Measurements from ENCODE around the gene FLNB.

Gene FLNB

GRCh38 chr3:57967590-57967989 is 40.6 kb upstream of the FLNB start:
- no peak for TF ChIP-seq CTCF (IDR thresholded peaks at IDR 0.05; ENCODE audit: unreplicated experiment in 3 of 3)
- Mint-ChIP-seq H3K36me3 (ENCODE audit: low read depth) (no peaks in the 10 kb centered on the region), H3K27ac (peak overlapping the region; percentile 22 to 44 (median 23)), H3K27me3 (ENCODE audit: low read depth) (peaks cover 7% of the 10 kb centered on the region), H3K4me3 (no peak overlapping the region), H3K9me3 (no peaks in the 10 kb centered on the region), H3K4me1 (peaks cover 22% of the 10 kb centered on the region)

DNA sequence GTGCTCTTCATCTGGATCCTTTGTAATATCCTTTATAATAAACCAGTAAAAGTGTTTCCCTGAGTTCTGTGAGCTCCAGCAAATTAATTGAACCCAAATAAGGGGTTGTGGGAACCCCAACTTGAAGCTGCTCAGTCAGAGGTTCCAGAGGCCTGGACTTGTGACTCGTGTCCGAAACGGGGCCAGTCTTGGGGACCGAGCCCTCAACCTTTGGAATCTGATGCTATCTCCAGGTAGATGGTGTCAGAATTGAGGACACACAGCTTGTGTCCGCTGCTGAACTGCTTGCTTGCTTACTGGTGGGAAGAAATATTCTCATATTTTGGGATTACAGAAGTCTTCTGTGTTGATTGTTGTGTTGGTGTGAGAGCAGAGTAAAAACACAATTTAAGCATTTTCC is 39.7 kb upstream of the FLNB start:
- Mint-ChIP-seq H3K27me3 (ENCODE audit: low read depth) (peaks cover 7% of the 10 kb centered on the region), H3K36me3 (ENCODE audit: low read depth) (no peaks in the 10 kb centered on the region), H3K4me1 (peaks cover 27% of the 10 kb centered on the region), H3K9me3 (no peaks in the 10 kb centered on the region), H3K4me3 (no peak overlapping the region), H3K27ac (peak overlapping the region in 2 of 3 experiments; percentile 48 to 72)
- TF ChIP-seq CTCF (IDR thresholded peaks at IDR 0.05; ENCODE audit: unreplicated experiment in 3 of 3): no peak

DNA sequence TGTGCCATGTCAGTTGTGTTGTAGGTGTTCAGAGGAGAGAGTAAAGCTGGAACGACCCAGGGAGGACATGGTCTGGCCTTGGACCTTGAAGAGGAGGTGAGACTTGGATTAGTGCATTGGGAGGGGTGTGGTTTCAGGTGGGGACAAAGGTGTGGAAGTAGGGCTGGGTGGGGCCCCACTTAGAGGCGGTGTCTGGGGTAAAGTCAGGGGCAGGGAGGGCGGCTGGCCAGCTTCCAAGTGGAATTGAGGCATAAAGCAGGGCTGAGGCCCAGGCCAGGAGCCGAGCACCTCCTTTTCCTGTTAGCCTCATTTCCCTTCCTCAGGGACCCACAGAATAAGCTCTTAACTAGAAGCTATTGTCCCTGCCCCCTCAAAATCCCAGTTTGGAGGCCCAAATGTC is 36.2 kb upstream of the FLNB start:
- Mint-ChIP-seq H3K36me3 (ENCODE audit: low read depth) (no peaks in the 10 kb centered on the region), H3K4me3 (peak overlapping the region in 2 of 3 experiments; percentile 23 to 54), H3K9me3 (no peaks in the 10 kb centered on the region), H3K27me3 (ENCODE audit: low read depth) (peaks cover 10% of the 10 kb centered on the region), H3K4me1 (peaks cover 34% of the 10 kb centered on the region), H3K27ac (peak overlapping the region; percentile 83 to 90 (median 88))
- no peak for TF ChIP-seq CTCF (IDR thresholded peaks at IDR 0.05; ENCODE audit: unreplicated experiment in 3 of 3)

DNA sequence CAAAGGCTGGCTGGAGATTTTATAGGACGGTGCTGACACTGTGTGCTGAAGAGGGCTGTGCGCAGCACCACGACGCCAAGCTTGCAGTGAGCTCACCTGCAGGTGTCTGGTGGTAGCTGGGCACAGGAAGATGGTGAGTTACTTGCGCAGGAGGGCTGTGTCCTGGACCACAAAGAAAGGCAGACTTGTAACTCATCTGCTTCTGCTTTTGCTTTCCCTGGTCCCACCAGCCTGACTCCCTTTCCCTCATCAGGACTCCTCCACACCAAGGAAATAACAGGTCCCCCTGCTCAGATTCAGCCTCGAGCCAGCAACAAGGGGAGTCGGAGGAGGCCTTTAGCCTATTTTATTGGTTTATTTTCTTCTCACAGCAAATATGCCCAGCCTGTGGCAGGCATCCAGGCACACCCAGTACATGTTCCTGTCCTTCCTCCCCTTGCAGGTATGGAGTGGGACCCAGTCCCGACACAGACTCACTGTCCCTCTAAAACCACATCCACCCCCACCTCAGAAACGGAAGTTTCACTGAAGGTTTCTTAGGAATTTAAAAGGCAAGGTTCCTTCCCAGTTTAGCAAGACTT is 35.6 kb upstream of the FLNB start:
- Mint-ChIP-seq H3K27ac (peak overlapping the region; percentile 83 to 90 (median 88)), H3K4me1 (peaks cover 30% of the 10 kb centered on the region), H3K9me3 (no peaks in the 10 kb centered on the region), H3K36me3 (ENCODE audit: low read depth) (no peaks in the 10 kb centered on the region), H3K4me3 (peak overlapping the region in 1 of 3 experiments; percentile 36), H3K27me3 (ENCODE audit: low read depth) (peaks cover 10% of the 10 kb centered on the region)
- TF ChIP-seq CTCF (IDR thresholded peaks at IDR 0.05; ENCODE audit: unreplicated experiment in 3 of 3): no peak

DNA sequence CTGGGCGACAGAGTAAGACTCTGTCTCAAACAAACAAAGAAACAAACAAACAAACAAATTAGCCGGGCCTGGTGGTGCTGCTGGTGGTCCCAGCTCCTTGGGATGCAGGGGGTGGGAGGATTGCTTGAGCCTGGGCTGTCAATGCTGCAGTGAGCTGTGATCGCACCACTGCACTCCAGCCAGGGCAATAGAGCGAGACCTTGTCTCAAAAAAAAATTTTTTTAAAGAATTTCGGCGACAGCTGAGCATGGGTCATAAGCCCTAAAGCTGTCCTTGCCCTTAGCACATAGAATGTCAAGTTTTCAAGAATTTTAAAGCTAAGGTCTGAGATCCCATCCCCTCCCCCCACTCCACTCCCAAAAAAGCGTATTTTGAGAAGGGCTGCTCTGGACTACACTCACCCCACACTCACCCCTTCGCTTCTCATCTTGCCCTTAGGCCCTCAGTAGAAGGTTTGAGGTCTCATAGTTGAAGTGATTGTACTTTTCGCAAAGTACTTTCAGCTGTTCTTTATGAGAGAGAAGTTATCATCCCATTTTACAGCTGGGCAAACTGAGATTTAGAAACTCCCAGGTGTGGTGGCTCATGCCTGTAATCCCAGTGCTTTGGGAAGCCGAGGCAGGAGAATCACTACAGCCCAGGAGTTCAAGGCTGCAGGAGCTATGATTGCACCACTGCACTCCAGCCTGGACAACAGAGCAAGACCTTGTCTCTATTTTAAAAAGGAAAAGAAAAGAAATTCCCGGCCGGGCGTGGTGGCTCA is 34.3 kb upstream of the FLNB start:
- peak overlapping the region in 1 of 3 experiments; percentile 88 for H3K27ac Mint-ChIP-seq
- no peak for TF ChIP-seq CTCF (IDR thresholded peaks at IDR 0.05; ENCODE audit: unreplicated experiment in 3 of 3)
- H3K36me3 Mint-ChIP-seq (ENCODE audit: low read depth): no peaks in the 10 kb centered on the region

More for the DNA sequence above, 34.3 kb upstream of the FLNB start:
- Mint-ChIP-seq H3K9me3 (no peaks in the 10 kb centered on the region), H3K27me3 (ENCODE audit: low read depth) (peaks cover 10% of the 10 kb centered on the region), H3K4me3 (no peak overlapping the region), H3K4me1 (peaks cover 36% of the 10 kb centered on the region)
